B cell (primary cell): ENCODE measurements around the gene CORO2A. TPM values are rescaled to one million over a fixed set of nuclear protein-coding genes. Genes with fewer than 3 reads are reported as not detected.

Source experiments
- ATAC-seq: fragments of 200-7000 bp; cut with Tn5 transposase; one replicate; pipeline ENCODE4 v1.10.0; 2021; ENCODE audit warnings: low read depth, mild to moderate bottlenecking, moderate number of reproducible peaks, moderate library complexity
- CTCF ChIA-PET: fragments of 350-600 bp; sonication (Branson Sonifier 250); formaldehyde crosslinking; loops from one replicate; lab custom pipeline; 2021; ENCODE audit warnings: antibody characterized with exemption, inconsistent platforms; lab: Charles Lee
- POLR2A ChIA-PET: fragments of 350-600 bp; sonication (Branson Sonifier 250); formaldehyde crosslinking; loops from one replicate; lab custom pipeline; 2021; ENCODE audit warnings: antibody characterized with exemption; lab: Charles Lee
- DNase-seq: peaks from one replicate; pipeline ENCODE4 v3.0.0; 2013
- H2AFZ ChIP-seq: 2 replicates; pipeline ENCODE4 v1.6.1; 2012; ENCODE audit warnings: mild to moderate bottlenecking, low read depth, low read length; ENCODE audit not compliant: insufficient read depth, poor library complexity, severe bottlenecking
- H3K27ac ChIP-seq, 2 donors: 1 replicate in 1 of 2; 2 replicates in 1 of 2; pipeline ENCODE4 v1.5.1; 2012 to 2013; ENCODE audit warnings: low read length in 2 of 2, mild to moderate bottlenecking in 2 of 2, moderate library complexity in 1 of 2
- H3K27me3 ChIP-seq, 4 experiments: fragments of 200-600 bp in 1 of 4; sonication (generic) in 1 of 4; replicated peaks in 1 of 4; 1 replicate in 2 of 4; 2 replicates in 2 of 4; pipeline versions ENCODE4 v1.6.1 to v1.7.0; 2013 to 2016; ENCODE audit warnings: low read length in 3 of 4, mild to moderate bottlenecking in 2 of 4, mixed read lengths in 1 of 4, moderate library complexity in 1 of 4; ENCODE audit not compliant: insufficient read depth in 4 of 4, control insufficient read depth in 3 of 4; ENCODE audit errors: control extremely low read depth in 1 of 4
- H3K36me3 ChIP-seq, 2 experiments: replicated peaks in 1 of 2; 1 replicate in 1 of 2; 2 replicates in 1 of 2; pipeline versions ENCODE4 v1.6.1 to v1.7.1; 2013; ENCODE audit warnings: low read length in 1 of 2; ENCODE audit not compliant: insufficient read depth in 2 of 2, control insufficient read depth in 1 of 2; ENCODE audit errors: control extremely low read depth in 1 of 2, extremely low read depth in 1 of 2
- H3K4me1 ChIP-seq, 2 donors: fragments of 200-600 bp in 1 of 2; sonication (generic) in 1 of 2; 1 replicate in 1 of 2; 2 replicates in 1 of 2; pipeline versions ENCODE4 v1.5.1 to v1.6.1; 2013 to 2017; ENCODE audit warnings: low read length in 2 of 2; ENCODE audit not compliant: control insufficient read depth in 2 of 2, insufficient read depth in 2 of 2
- H3K4me2 ChIP-seq: replicated peaks from 2 replicates; pipeline ENCODE3; 2012; ENCODE audit warnings: mild to moderate bottlenecking, low read depth, low read length; ENCODE audit not compliant: poor library complexity, severe bottlenecking
- H3K4me3 ChIP-seq, 5 experiments: fragments of 200-600 bp in 1 of 5; sonication (generic) in 1 of 5; 1 replicate in 3 of 5; 2 replicates in 2 of 5; pipeline versions ENCODE4 v1.5.1 to v1.7.0; 2011 to 2016; ENCODE audit warnings: low read length in 4 of 5, mild to moderate bottlenecking in 4 of 5, low read depth in 2 of 5, control low read depth in 1 of 5, moderate library complexity in 1 of 5; ENCODE audit not compliant: insufficient read depth in 1 of 5; ENCODE audit errors: control extremely low read depth in 1 of 5, extremely low read depth in 1 of 5
- H3K79me2 ChIP-seq: fragments of 200-600 bp; sonication (generic); one replicate; pipeline ENCODE4 v1.6.0; 2016; ENCODE audit warnings: low read length; ENCODE audit not compliant: control insufficient read depth, insufficient read depth
- H3K9ac ChIP-seq: fragments of 200-600 bp; sonication (generic); 2 replicates; pipeline ENCODE4 v1.6.1; 2017; ENCODE audit warnings: mild to moderate bottlenecking, low read length, moderate library complexity
- H3K9me3 ChIP-seq, 3 donors: one replicate each; pipeline versions ENCODE4 v1.6.1 to v1.7.1; 2013; ENCODE audit warnings: low read length in 2 of 3; ENCODE audit not compliant: control insufficient read depth in 2 of 3, insufficient read depth in 1 of 3; ENCODE audit errors: control extremely low read depth in 1 of 3
- H4K20me1 ChIP-seq: 2 replicates; pipeline ENCODE4 v1.6.0; 2012; ENCODE audit warnings: mild to moderate bottlenecking, low read length; ENCODE audit not compliant: insufficient read depth, control insufficient read depth, poor library complexity, severe bottlenecking
- H3K27ac Mint-ChIP-seq: one replicate; pipeline ENCODE4 v1.8.0; 2021; ENCODE audit warnings: mixed read lengths
- H3K27me3 Mint-ChIP-seq: one replicate; pipeline ENCODE4 v1.8.0; 2021; ENCODE audit warnings: mixed read lengths
- H3K4me1 Mint-ChIP-seq: one replicate; pipeline ENCODE4 v1.8.0; 2021; ENCODE audit warnings: mixed read lengths
- H3K4me3 Mint-ChIP-seq: one replicate; pipeline ENCODE4 v1.8.0; 2021; ENCODE audit warnings: mixed read lengths
- H3K9me3 Mint-ChIP-seq: one replicate; pipeline ENCODE4 v1.8.0; 2022; ENCODE audit warnings: mixed read lengths; ENCODE audit not compliant: insufficient read depth
- EZH2 ChIP-seq: IDR thresholded peaks from 2 replicates; pipeline ENCODE4 v1.6.1; 2012; ENCODE audit warnings: borderline replicate concordance, low read depth, mild to moderate bottlenecking, moderate library complexity, low read length; ENCODE audit not compliant: insufficient read depth, poor library complexity, severe bottlenecking
- WGBS: methylation state at CpG from one replicate; pipeline ENCODE4 v1.1.5; 2013; ENCODE audit warnings: missing lambda C conversion rate; ENCODE audit not compliant: insufficient coverage; 5-methylcytosine and 5-hydroxymethylcytosine counted together
- intact Hi-C: fragments of 100-400 bp; cut with micrococcal nuclease; formaldehyde crosslinking; loops from one replicate; pipeline ENCODE4 v1.10.0; 2022
- polyA plus RNA-seq: library from polyadenylated mRNA; depleted of rRNA; stranded (reverse); fragments of >200 nt; gene quantifications from 2 replicates; pipeline ENCODE4 v1.2.3, GENCODE V29; 2012
- total RNA-seq, 2 donors: library from RNA; stranded (reverse); fragments of 120-200 nt in 1 of 2; gene quantifications; 1 replicate in 1 of 2; 2 replicates in 1 of 2; pipeline versions ENCODE4 v1.2.3 to v1.2.4, GENCODE V29; 2013 to 2022
- TF ChIP-seq, protein P1 (sequence below): fragments of 200-600 bp; IDR thresholded peaks from one replicate; pipeline ENCODE4 v1.8.0; 2022; ENCODE audit warnings: antibody characterized with exemption, mild to moderate bottlenecking

CORO2A gene
- total and polyA plus RNA-seq, 2 donors (not counting 1 experiment from before 2014, with no cell fraction given), result 1.1 to 2.0 TPM

- no peak overlapping the region for H3K4me3 ChIP-seq
- H3K4me2 ChIP-seq, result no peak overlapping the region
- H3K9me3 Mint-ChIP-seq, result no peaks in the 10 kb centered on the region
- H3K4me3 Mint-ChIP-seq, result no peak overlapping the region
- ChIA-PET CTCF (interaction anchor here (0.7 to 1.9 kb wide), 2 partner anchors 12 to 55 kb away, joined by 3 to 4 read pairs; no protein-coding TSS in a partner anchor), POLR2A (no interaction called here)
- H4K20me1 ChIP-seq, result no peaks in the 10 kb centered on the region
- H3K27me3 Mint-ChIP-seq, result no peaks in the 10 kb centered on the region
- WGBS, result 88% methylated on average over 3 of the region's 3 CpGs
- peaks cover 5% of the 10 kb centered on the region for H3K4me1 Mint-ChIP-seq
- peaks cover 4 to 10% of the 10 kb centered on the region in 2 donors for H3K4me1 ChIP-seq
- intact Hi-C loops, result loop anchor here (5.0 kb wide), 1 partner anchor 122 kb away; no protein-coding TSS in a partner anchor
- no peak overlapping the region for H3K27ac Mint-ChIP-seq
- DNase-seq (no peak), ATAC-seq (no peak)
- H3K27me3 ChIP-seq, result no peaks in the 10 kb centered on the region
- H2AFZ ChIP-seq, result no peak overlapping the region
- TF ChIP-seq, protein P1, sequence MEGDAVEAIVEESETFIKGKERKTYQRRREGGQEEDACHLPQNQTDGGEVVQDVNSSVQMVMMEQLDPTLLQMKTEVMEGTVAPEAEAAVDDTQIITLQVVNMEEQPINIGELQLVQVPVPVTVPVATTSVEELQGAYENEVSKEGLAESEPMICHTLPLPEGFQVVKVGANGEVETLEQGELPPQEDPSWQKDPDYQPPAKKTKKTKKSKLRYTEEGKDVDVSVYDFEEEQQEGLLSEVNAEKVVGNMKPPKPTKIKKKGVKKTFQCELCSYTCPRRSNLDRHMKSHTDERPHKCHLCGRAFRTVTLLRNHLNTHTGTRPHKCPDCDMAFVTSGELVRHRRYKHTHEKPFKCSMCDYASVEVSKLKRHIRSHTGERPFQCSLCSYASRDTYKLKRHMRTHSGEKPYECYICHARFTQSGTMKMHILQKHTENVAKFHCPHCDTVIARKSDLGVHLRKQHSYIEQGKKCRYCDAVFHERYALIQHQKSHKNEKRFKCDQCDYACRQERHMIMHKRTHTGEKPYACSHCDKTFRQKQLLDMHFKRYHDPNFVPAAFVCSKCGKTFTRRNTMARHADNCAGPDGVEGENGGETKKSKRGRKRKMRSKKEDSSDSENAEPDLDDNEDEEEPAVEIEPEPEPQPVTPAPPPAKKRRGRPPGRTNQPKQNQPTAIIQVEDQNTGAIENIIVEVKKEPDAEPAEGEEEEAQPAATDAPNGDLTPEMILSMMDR, result no peak
- no peak for TF ChIP-seq EZH2
- H3K9ac ChIP-seq, result no peak overlapping the region
- H3K36me3 ChIP-seq, result peaks cover 0 to 4% of the 10 kb centered on the region in 2 experiments
- H3K27ac ChIP-seq, result no peak overlapping the region
- no peaks in the 10 kb centered on the region for H3K79me2 ChIP-seq
- no peaks in the 10 kb centered on the region for H3K9me3 ChIP-seq
Measured at GRCh38 chr9:98209530-98209929, 17.1 kb upstream of the CORO2A start.

DNA sequence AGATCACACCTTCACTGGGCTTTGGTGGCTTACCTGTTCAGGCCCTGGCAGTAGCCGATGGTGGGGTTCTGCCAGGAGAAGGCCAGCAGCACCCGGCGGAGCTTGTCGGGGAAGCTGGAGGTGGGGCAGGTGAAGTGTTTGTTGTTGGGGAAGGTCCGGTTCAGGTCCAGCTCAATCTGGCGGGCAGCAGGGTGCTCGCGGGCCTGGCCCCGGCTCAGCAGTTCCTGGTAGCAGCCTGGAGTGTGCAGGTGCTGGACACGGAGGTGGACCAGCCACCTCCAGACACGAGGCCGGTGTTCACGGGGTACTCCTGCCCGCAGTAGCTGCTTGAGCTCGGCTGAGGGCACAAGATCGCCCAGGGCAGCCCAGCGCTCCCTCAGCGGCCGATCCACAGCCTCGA, 16.2 kb upstream of the CORO2A start:
- WGBS, result 97% methylated on average over 20 of the region's 20 CpGs
- H3K4me2 ChIP-seq, result no peak overlapping the region
- H3K4me1 Mint-ChIP-seq, result peaks cover 5% of the 10 kb centered on the region

More for the DNA sequence above, 16.2 kb upstream of the CORO2A start:
- Mint-ChIP-seq H3K4me3 (no peak overlapping the region), H3K27me3 (no peaks in the 10 kb centered on the region), H3K27ac (no peak overlapping the region), H3K9me3 (no peaks in the 10 kb centered on the region)
- Histone ChIP-seq H3K4me1 (peaks cover 4 to 10% of the 10 kb centered on the region in 2 donors), H2AFZ (no peak overlapping the region), H4K20me1 (no peaks in the 10 kb centered on the region), H3K9me3 (no peaks in the 10 kb centered on the region), H3K27ac (no peak overlapping the region), H3K79me2 (no peaks in the 10 kb centered on the region), H3K9ac (no peak overlapping the region), H3K36me3 (peaks cover 0 to 4% of the 10 kb centered on the region in 2 experiments), H3K27me3 (no peaks in the 10 kb centered on the region), H3K4me3 (no peak overlapping the region)
- no peak for DNase-seq
- no peak for ATAC-seq
- no peak for TF ChIP-seq EZH2
- TF ChIP-seq, protein P1, result no peak
- intact Hi-C loops, result loop anchor here (5.0 kb wide), 1 partner anchor 121 kb away; no protein-coding TSS in a partner anchor
- ChIA-PET CTCF (interaction anchor here (2.1 to 4.7 kb wide), 3 partner anchors 8 to 134 kb away, joined by 6 to 18 read pairs (median 8); no protein-coding TSS in a partner anchor), POLR2A (no interaction called here)
